ENCODE results near the gene SDC1.

The SDC1 gene

DNA sequence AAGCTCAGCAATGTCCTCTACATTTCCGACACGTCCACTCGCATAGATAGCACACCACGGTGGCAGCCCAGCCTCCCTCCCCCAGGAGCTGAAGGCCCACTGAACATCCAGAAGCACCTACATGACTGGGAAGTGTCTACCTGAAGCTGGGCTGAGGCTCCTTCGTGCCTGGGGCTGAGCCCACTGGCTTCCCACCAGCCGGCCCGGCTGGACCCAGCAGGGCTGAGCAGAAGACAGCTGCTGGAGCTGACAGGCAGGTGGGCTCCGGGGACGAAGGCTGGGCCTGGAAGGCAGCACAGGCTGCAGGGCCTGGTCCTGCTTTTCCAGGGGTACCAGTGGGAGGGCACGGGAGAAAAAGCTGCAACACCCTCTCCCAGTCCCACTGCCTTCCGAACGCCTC lies 13.5 kb downstream of the SDC1 start:
- TF ChIP-seq, protein P1, sequence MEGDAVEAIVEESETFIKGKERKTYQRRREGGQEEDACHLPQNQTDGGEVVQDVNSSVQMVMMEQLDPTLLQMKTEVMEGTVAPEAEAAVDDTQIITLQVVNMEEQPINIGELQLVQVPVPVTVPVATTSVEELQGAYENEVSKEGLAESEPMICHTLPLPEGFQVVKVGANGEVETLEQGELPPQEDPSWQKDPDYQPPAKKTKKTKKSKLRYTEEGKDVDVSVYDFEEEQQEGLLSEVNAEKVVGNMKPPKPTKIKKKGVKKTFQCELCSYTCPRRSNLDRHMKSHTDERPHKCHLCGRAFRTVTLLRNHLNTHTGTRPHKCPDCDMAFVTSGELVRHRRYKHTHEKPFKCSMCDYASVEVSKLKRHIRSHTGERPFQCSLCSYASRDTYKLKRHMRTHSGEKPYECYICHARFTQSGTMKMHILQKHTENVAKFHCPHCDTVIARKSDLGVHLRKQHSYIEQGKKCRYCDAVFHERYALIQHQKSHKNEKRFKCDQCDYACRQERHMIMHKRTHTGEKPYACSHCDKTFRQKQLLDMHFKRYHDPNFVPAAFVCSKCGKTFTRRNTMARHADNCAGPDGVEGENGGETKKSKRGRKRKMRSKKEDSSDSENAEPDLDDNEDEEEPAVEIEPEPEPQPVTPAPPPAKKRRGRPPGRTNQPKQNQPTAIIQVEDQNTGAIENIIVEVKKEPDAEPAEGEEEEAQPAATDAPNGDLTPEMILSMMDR (IDR thresholded peaks at IDR 0.05; ENCODE audit: low read depth, low read length) = no peak
- H3K4me3 ChIP-seq (ENCODE audit: low read depth, low read length) = no peak overlapping the region

DNA sequence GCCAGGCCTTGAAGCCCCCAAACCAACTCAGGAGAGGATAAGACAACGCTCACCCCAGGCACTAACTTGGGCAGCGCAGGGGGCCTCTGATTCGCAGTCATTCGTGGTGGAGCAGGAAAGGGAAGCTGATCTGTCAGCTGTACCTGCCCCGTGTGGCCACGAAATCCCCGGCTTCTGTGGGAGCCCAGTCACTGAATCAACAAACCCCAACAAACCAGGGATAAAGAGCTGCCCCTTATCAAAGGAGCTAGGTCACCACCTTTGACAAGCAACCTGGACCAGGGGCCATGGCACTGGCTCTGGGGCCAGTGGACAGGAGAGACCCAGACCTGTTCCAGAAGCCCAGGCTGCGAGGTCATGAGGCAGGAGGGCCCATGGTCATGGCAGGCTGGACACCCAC lies 14.5 kb downstream of the SDC1 start:
- no peak overlapping the region for H3K4me3 ChIP-seq (ENCODE audit: low read depth, low read length)
- TF ChIP-seq, protein P1 (IDR thresholded peaks at IDR 0.05; ENCODE audit: low read depth, low read length) = no peak

DNA sequence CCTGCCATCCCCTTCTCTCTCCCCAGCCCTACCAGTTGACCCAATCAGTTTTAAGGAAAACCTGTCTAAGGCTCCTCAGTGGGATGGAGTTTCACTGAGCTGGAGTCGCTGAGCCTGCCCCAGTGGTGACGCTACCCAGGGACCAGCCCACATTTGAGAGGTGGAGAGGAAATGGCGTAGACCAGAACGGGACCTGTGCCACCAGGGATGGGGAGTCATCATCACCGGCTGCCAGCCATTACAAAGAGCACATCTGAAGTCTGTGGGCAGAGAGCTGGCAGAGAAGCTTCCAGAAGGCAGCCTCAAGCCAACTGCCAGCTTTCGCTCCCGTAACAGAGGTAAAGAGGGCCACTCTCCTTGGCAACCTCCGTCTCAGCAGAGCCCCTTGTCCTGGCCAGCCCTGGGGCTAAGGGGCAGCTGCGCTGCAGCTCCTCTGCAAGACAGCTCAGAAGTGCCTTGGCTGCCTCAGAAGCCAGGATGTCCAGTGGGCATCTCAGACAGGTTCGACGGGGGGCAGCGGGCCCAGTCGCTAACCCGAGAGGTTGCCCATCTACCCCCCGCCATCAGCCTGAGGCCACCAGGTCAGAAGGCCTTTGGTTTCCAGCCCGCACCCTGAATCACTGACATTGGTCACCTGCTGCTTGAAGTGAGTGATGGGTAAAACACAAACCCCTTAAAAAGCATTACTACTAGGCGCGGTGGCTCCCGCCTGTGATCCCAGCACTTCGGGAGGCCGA lies 15.4 kb downstream of the SDC1 start:
- H3K4me3 ChIP-seq (ENCODE audit: low read depth, low read length) = no peak overlapping the region
- TF ChIP-seq, protein P1 (IDR thresholded peaks at IDR 0.05; ENCODE audit: low read depth, low read length) = no peak

DNA sequence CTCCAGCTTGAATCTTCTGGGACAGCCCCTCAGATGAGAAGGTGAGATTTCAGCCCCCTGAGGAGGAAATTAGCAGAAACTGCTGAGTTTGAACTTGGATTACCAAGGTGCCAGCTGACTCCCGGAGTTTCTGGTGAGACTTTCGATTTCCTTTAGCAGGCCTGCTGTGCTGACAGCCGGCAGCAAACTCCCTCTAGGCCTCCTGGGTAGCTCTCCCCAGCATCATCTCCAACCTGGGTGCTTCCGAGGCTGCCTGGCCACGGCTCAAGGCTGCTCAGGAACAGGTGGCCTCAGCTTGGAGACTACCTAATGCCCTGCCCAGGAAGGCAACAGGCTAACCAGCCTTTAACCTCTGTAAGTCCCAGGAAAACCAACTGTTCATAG lies 16.5 kb downstream of the SDC1 start:
- peak overlapping the region; percentile 14; the same call in 1 of the 2 replicates for H3K4me3 ChIP-seq (ENCODE audit: low read depth, low read length)
- TF ChIP-seq, protein P1 (IDR thresholded peaks at IDR 0.05; ENCODE audit: low read depth, low read length) = no peak

DNA sequence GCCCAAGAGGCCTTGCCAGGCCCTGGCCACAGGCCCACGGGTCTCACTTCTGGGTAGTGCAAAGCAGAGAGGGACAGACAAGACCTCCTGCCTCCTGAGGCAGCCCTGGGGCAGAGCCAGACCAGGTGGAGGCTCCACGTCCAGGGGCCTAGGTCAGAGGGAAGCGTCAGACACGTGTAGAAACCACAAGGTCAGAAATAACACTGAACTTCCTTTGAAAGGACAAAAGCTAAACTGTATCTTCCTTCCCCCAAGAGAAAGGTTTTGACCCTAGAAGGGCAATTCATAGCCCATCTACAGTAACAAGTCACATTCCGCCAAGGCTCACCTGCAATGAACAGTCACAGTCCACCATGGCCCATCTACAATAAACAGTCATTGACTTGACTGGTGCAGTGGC lies 17.9 kb downstream of the SDC1 start:
- TF ChIP-seq, protein P1 (IDR thresholded peaks at IDR 0.05; ENCODE audit: low read depth, low read length) = no peak
- H3K4me3 ChIP-seq (ENCODE audit: low read depth, low read length) = no peak overlapping the region

DNA sequence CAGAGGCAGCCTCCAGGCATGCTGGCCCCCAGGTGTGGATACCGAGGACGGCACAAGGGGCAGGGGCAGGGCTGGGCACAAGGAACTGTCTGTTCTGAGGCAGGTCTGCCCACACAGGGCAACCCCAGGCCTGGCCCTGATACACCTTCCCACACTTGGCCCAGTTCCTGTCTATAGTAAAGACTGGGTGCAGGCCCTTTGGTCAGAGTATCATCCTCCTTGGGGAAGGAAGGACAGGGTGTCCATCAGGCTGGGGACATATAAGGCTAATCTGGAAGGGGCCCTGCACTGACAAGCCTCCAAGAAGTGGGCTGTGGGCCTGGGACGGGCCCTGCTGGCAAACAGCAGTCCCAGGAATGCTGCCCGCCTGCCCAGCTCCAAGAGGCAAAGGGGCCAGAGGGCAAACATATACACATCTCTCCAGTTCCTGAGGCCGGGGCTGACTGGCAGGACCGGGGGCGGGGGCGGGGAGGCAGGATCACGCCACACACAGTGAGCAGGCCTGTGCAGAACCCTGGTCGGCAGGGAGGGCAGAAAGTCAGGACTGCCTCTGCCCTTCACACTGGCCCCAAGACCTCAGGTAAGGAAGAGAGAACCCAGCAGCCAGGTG lies 18.9 kb downstream of the SDC1 start:
- TF ChIP-seq, protein P1 (IDR thresholded peaks at IDR 0.05; ENCODE audit: low read depth, low read length) = no peak
- H3K4me3 ChIP-seq (ENCODE audit: low read depth, low read length) = no peak overlapping the region

DNA sequence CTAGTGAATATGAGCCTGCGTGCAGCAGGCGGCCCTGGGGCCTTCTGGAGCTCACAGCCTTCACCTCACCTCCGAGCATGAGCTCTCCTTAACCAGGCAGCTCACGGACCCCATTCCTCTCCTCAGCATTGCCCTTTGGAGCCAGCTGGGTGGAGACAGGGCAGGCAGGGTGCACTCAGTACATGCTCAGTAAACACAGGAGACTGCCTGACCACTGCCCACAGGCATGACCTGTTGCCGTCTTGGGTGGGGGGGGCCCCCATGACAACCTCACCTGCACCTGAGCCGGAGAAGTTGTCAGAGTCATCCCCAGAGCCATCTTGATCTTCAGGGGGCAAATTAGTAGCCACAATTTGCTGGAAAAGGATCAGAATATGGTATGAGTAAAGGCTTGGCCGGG lies 19.9 kb downstream of the SDC1 start:
- TF ChIP-seq, protein P1 (IDR thresholded peaks at IDR 0.05; ENCODE audit: low read depth, low read length) = no peak
- H3K4me3 ChIP-seq (ENCODE audit: low read depth, low read length) = no peak overlapping the region

Measured in WI38 (cell line).